Subcutaneous abdominal adipose tissue (tissue), 5 donors: Measurements from ENCODE around the gene DBNL.
A peak's percentile ranks its signal among the peaks of the same experiment; 100 is the strongest.
"Not testable (repeated sequence)": the region's sequence is repeated elsewhere in the genome, so short reads cannot be mapped to it uniquely, and the experiment has no call there.

Experiments
- H3K27ac ChIP-seq: one replicate; pipeline ENCODE4 v1.7.0; 2013; ENCODE audit warnings: low read depth, mild to moderate bottlenecking, inconsistent platforms, low read length, moderate library complexity
- H3K27me3 ChIP-seq, 5 donors: one replicate each; pipeline ENCODE4 v1.7.0; 2013; ENCODE audit warnings: low read length in 5 of 5, inconsistent platforms in 1 of 5; ENCODE audit not compliant: control insufficient read depth in 5 of 5, insufficient read depth in 4 of 5
- H3K36me3 ChIP-seq, 5 donors: one replicate each; pipeline ENCODE4 v1.7.0; 2013; ENCODE audit warnings: low read length in 5 of 5; ENCODE audit not compliant: control insufficient read depth in 5 of 5, insufficient read depth in 5 of 5
- H3K4me1 ChIP-seq, 5 donors: one replicate each; pipeline ENCODE4 v1.7.0; 2013; ENCODE audit warnings: low read length in 5 of 5, mild to moderate bottlenecking in 3 of 5, moderate library complexity in 1 of 5; ENCODE audit not compliant: control insufficient read depth in 5 of 5, insufficient read depth in 5 of 5
- H3K4me3 ChIP-seq, 5 donors: one replicate each; pipeline ENCODE4 v1.7.0; 2013; ENCODE audit warnings: low read length in 5 of 5, low read depth in 1 of 5
- H3K9ac ChIP-seq, 5 donors: one replicate each; pipeline ENCODE4 v1.7.0; 2013; ENCODE audit warnings: low read length in 5 of 5, mild to moderate bottlenecking in 4 of 5, moderate library complexity in 3 of 5
- H3K9me3 ChIP-seq, 5 donors: one replicate each; pipeline ENCODE4 v1.7.0; 2013; ENCODE audit warnings: low read length in 5 of 5; ENCODE audit not compliant: control insufficient read depth in 5 of 5
- donor health status: healthy.
- donor health status: healthy.
- donor health status: healthy.
- donor health status: healthy.
- donor health status: healthy.

Gene DBNL

GRCh38 chr7:44030029-44030428 is 14.5 kb upstream of the DBNL start:
- H3K4me3 ChIP-seq, H3K36me3 ChIP-seq, H3K27ac ChIP-seq, H3K9me3 ChIP-seq, H3K27me3 ChIP-seq, H3K9ac ChIP-seq, H3K4me1 ChIP-seq: not testable (repeated sequence)

- H3K4me1 ChIP-seq, H3K4me3 ChIP-seq, H3K27me3 ChIP-seq, H3K36me3 ChIP-seq, H3K9ac ChIP-seq, H3K27ac ChIP-seq, H3K9me3 ChIP-seq: not testable (repeated sequence)
Observed at GRCh38 chr7:44031319-44031718, 13.2 kb upstream of the DBNL start.

GRCh38 chr7:44032031-44032430 is 12.5 kb upstream of the DBNL start:
- not testable (repeated sequence) for H3K27ac ChIP-seq, H3K9me3 ChIP-seq

GRCh38 chr7:44033971-44034844 is 10.3 kb upstream of the DBNL start:
- not testable (repeated sequence) for H3K27ac ChIP-seq, H3K27me3 ChIP-seq, H3K9ac ChIP-seq, H3K9me3 ChIP-seq, H3K36me3 ChIP-seq, H3K4me3 ChIP-seq, H3K4me1 ChIP-seq

More at GRCh38 chr7:44032031-44032430, 12.5 kb upstream of the DBNL start:
- H3K4me3 ChIP-seq, H3K9ac ChIP-seq, H3K4me1 ChIP-seq, H3K36me3 ChIP-seq, H3K27me3 ChIP-seq: not testable (repeated sequence)

GRCh38 chr7:44036364-44036763 is 8.1 kb upstream of the DBNL start:
- H3K4me1 ChIP-seq: peaks cover 0 to 14% (median 2%) of the 10 kb centered on the region in 5 donors
- H3K36me3 ChIP-seq, H3K9ac ChIP-seq, H3K9me3 ChIP-seq, H3K4me3 ChIP-seq, H3K27me3 ChIP-seq, H3K27ac ChIP-seq: not testable (repeated sequence)

- not testable (repeated sequence) for H3K36me3 ChIP-seq
Observed at GRCh38 chr7:44037951-44038350, 6.6 kb upstream of the DBNL start.

GRCh38 chr7:44038553-44038952 is 5.9 kb upstream of the DBNL start:
- H3K27me3 ChIP-seq, H3K36me3 ChIP-seq, H3K9me3 ChIP-seq, H3K27ac ChIP-seq, H3K4me3 ChIP-seq, H3K9ac ChIP-seq: not testable (repeated sequence)
- peaks cover 0 to 14% (median 2%) of the 10 kb centered on the region in 5 donors for H3K4me1 ChIP-seq

More at GRCh38 chr7:44037951-44038350, 6.6 kb upstream of the DBNL start:
- H3K27me3 ChIP-seq, H3K9me3 ChIP-seq, H3K27ac ChIP-seq, H3K4me3 ChIP-seq, H3K9ac ChIP-seq: not testable (repeated sequence)
- H3K4me1 ChIP-seq: peaks cover 0 to 14% (median 2%) of the 10 kb centered on the region in 5 donors

GRCh38 chr7:44038961-44039558 is 5.4 kb upstream of the DBNL start:
- peak overlapping the region; percentile 50 to 63 (median 59) for H3K4me3 ChIP-seq
- H3K9ac ChIP-seq, H3K27ac ChIP-seq: not testable (repeated sequence)

GRCh38 chr7:44039800-44040492 is 4.6 kb upstream of the DBNL start:
- not testable (repeated sequence) for H3K36me3 ChIP-seq, H3K9ac ChIP-seq, H3K9me3 ChIP-seq, H3K27me3 ChIP-seq, H3K27ac ChIP-seq
- Histone ChIP-seq H3K4me3 (peak overlapping the region in 2 of 5 donors; percentile 22 to 54), H3K4me1 (peaks cover 3 to 25% (median 10%) of the 10 kb centered on the region in 5 donors)

More at GRCh38 chr7:44038961-44039558, 5.4 kb upstream of the DBNL start:
- not testable (repeated sequence) for H3K27me3 ChIP-seq, H3K9me3 ChIP-seq, H3K36me3 ChIP-seq
- peaks cover 3 to 19% (median 7%) of the 10 kb centered on the region in 5 donors for H3K4me1 ChIP-seq

GRCh38 chr7:44040493-44040891 is 4.0 kb upstream of the DBNL start:
- not testable (repeated sequence) for H3K9me3 ChIP-seq, H3K27me3 ChIP-seq, H3K36me3 ChIP-seq, H3K27ac ChIP-seq, H3K9ac ChIP-seq
- peak overlapping the region in 2 of 5 donors; percentile 22 to 54 for H3K4me3 ChIP-seq
- H3K4me1 ChIP-seq: peaks cover 8 to 31% (median 15%) of the 10 kb centered on the region in 5 donors
